Cardiac septum (tissue), 1 donor: ENCODE results near the gene EOLA1. TPM values are rescaled to one million over a fixed set of nuclear protein-coding genes. Genes with fewer than 3 reads are reported as not detected.
A peak's percentile ranks its signal among the peaks of the same experiment; 100 is the strongest.
"Not testable (repeated sequence)": the region's sequence is repeated elsewhere in the genome, so short reads cannot be mapped to it uniquely, and the experiment has no call there.

Experiments used
- DNase-seq: peaks from one replicate; pipeline ENCODE4 v3.0.0-alpha.2; 2020; ENCODE audit warnings: low spot score
- intact Hi-C: fragments of 100-400 bp; cut with DNase I; formaldehyde crosslinking; loops from one replicate; pipeline ENCODE4 v1.14.0; 2022
- total RNA-seq: library from RNA; stranded (reverse); fragmentation: NEBNext Ultra II Directional; extraction: Animal tissue kit (Norgen Biotek cat#: 25700); gene quantifications from one replicate; pipeline ENCODE4 v1.2.1, GENCODE V29; 2021
- donor health status: DM: no; HTN: no; CAD: no.

The EOLA1 gene
- total RNA-seq, 1 donor from 2014 or later = 27.4 TPM

- intact Hi-C loops = loop anchor here (2.0 kb wide), 1 partner anchor 91 kb away; the partner anchor contains the start of gene TMEM185A
- peak; percentile 95 for DNase-seq
Measured at GRCh38 chrX:149539283-149540130, 1.3 kb upstream of the EOLA1 start.

- intact Hi-C loops = loop anchor here (2.0 kb wide), 1 partner anchor 91 kb away; the partner anchor contains the start of gene TMEM185A
Measured at GRCh38 chrX:149540131-149540620, 636 bp upstream of the EOLA1 start.

GRCh38 chrX:149541521-149542047 is 772 bp downstream of the EOLA1 start:
- intact Hi-C loops = loop anchor here (2.0 kb wide), 1 partner anchor 89 kb away; the partner anchor contains the start of gene TMEM185A
- DNase-seq = no peak

More at GRCh38 chrX:149540131-149540620, 636 bp upstream of the EOLA1 start:
- DNase-seq = peak; percentile 95

- intact Hi-C loops = not testable (repeated sequence)
Measured at GRCh38 chrX:149545545-149546543, 5.0 kb downstream of the EOLA1 start.

DNA sequence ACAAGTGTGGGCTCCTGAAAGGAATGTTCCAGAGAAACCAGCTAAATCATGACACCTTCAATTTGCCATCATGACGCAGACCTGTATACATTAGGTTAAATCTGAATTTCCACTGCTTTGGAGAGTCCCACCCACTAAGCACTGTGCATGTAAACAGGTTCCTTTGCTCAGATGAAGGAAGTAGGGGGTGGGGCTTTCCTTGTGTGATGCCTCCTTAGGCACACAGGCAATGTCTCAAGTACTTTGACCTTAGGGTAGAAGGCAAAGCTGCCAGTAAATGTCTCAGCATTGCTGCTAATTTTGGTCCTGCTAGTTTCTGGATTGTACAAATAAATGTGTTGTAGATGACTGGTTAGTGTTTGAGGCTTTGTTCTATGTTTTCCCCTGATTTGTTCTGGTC is 6.2 kb downstream of the EOLA1 start:
- DNase-seq, intact Hi-C loops: not testable (repeated sequence)

More at GRCh38 chrX:149545545-149546543, 5.0 kb downstream of the EOLA1 start:
- not testable (repeated sequence) for DNase-seq

DNA sequence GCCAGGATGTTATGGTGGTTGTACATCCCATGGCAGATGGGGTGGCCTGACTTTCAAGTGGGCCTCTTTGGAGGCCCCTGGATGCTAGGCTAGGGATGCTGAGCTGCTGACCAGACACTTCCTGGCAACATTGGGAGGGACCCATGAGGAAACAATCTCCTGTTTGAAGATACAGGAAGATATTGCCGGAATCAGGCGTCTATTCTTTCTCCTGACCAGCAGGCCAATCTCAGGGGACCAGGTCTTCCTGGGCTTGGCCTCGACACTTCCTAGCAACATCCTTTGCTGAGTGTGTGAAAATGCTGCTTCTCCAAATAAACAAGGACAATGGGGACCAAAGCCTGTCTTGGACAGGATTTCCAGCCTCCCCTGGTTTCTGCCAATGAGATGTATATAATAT is 7.0 kb downstream of the EOLA1 start:
- intact Hi-C loops = not testable (repeated sequence)

GRCh38 chrX:149549701-149550100 is 8.9 kb downstream of the EOLA1 start, which contains the start of gene HSFX3:
Gene HSFX3, minus strand, starts transcription at chrX:149549924. Its CDS starts 72 bp downstream, at chrX:149549852.
- DNase-seq, intact Hi-C loops: not testable (repeated sequence)

More for the DNA sequence above, 7.0 kb downstream of the EOLA1 start:
- not testable (repeated sequence) for DNase-seq

DNA sequence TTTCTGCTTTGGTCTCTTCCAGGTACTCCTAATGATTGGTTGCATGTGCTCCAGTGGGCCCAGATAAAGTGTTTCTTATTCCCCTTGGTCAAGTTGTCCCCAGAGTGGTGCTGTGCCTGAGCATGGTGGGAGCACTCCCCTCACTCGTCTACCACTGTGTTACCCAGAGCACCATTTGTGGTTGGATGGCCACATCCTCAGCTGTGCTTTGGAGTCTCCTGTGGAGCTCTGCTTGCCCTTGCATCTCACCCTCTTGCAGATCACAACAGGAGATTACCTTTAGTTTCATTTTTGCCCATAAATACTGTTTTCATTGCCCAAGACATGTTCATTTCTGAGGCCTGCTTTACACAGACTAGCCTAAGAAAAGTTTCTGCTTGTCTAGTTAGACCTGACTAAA is 9.6 kb downstream of the EOLA1 start:
- intact Hi-C loops, DNase-seq: not testable (repeated sequence)

- DNase-seq, intact Hi-C loops: not testable (repeated sequence)
Measured at GRCh38 chrX:149551245-149551938, 10.6 kb downstream of the EOLA1 start.

DNA sequence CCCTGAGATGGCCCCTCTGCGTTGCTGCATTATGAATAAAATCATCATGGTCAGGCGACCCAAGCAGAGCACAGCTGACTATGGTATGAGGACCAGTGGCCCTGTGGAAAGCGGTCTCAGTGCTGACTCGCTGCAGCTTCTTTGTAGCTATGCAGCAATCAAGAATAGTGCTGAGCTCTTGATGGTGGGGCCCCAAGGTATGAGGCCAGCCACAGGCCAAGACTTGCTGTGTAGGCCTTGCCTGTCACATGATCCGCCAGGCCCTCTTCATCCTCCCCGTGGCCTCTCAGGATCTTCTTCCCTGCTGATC is 11.1 kb downstream of the EOLA1 start:
- intact Hi-C loops, DNase-seq: not testable (repeated sequence)

- intact Hi-C loops, DNase-seq: not testable (repeated sequence)
Measured at GRCh38 chrX:149555251-149555650, 14.4 kb downstream of the EOLA1 start.

DNA sequence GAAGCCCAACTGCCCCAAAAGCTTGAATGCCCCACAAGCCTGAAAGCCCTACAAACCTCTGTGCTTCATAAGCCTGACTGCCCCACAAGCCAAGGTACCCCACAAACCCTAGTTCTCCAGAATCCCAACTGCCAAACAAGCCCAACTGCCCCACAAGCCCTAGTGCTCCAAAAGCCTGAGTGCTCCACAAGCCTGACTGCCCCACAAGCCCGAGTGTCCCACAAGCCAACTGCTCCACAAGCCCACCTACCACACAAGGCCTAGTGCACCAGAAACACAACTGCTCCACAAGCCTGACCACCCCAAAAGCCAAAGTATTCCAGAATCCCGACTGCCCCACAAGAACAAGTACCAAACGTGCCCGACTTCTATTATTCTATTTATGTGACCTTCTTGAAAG is 22.5 kb downstream of the EOLA1 start:
- DNase-seq = no peak
- intact Hi-C loops = loop anchor here (10.0 kb wide), 1 partner anchor 81 kb away; no protein-coding TSS in a partner anchor

DNA sequence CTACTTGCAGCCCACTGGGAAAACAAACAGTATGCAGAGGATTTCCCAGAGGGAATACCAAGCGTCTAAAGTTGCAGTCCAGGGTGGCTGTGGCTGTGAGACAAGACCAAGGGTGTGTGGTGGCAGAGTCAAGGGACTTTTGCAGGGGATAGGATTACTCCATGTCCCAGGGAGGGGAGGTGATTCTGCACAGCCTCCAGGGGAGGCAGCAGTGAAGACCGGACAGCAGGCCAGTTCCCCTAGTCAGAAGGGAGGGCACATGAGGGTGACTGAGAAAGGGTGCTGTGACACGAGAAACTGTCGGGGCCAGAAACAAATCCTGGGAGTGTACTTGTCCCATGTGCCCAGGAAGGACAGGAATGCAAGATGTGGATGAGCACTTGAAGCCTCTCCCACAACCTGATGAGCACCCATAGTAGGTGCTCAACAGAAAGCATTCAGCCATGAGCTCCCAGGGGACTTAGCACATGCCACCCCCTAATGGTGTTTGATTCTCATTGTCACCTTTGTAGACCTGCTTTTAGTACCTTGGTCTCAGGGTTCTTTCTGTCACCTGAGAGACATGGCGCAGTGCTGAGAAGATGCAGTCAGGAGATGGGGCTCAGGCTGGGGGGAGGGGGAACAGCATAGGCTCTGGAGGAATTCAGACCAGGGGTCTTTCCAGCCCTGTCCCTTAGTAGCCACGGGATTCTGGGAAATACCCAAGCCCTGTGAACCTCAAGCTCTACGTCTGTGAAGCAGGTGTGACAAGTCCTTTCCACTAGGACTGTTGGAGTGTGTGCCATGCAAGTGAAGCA is 27.0 kb downstream of the EOLA1 start:
- peak; percentile 72 for DNase-seq
- intact Hi-C loops = loop anchor here (10.0 kb wide), 1 partner anchor 77 kb away; no protein-coding TSS in a partner anchor

GRCh38 chrX:149568701-149569296 is 28.0 kb downstream of the EOLA1 start:
- DNase-seq = no peak
- intact Hi-C loops = loop anchor here (10.0 kb wide), 1 partner anchor 76 kb away; no protein-coding TSS in a partner anchor

DNA sequence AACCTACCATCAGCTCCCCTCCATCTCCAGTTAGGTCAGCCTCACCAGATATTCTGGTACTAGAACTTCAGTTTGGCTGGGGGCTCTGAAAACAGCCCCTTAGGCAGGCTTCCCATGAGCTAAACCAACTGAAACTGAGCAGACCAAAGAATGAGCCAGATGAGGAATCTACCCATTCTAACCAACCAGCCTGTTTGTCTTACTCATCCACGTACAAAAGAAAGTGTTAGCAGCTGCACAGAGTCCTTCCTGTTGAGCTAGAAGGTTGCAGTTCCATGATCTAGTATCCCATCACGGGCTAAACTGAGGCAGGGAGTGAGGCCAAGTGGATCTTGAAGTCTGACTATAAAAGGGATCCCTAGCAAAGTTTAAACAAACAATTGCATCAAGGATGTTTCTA is 29.0 kb downstream of the EOLA1 start:
- intact Hi-C loops = loop anchor here (10.0 kb wide), 1 partner anchor 75 kb away; no protein-coding TSS in a partner anchor

GRCh38 chrX:149570668-149571067 is 29.9 kb downstream of the EOLA1 start:
- intact Hi-C loops = no loop called here
- DNase-seq = no peak

More for the DNA sequence above, 29.0 kb downstream of the EOLA1 start:
- DNase-seq = no peak

DNA sequence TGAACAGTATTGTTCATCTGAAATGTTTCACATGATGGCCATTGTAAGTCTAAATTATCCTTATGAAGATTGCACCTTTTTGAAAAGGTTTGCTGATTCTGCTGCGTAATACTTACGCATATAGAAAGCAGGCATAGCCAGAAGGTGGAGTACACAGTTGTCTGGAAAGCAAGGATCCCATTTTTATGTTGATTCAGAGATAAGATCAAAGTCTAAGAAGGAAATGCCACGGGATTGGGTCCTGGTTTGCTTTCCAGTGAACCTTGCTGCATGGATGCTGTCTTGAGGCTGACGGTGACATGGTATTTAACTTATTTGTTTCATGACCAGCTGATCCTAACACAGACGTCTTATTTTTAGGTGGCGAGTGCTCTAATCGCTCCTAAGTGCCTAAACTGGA is 31.0 kb downstream of the EOLA1 start:
- DNase-seq = no peak
- intact Hi-C loops = no loop called here
